ENCODE measurements around the gene TEX36. TPM values are rescaled to one million over a fixed set of nuclear protein-coding genes. Genes with fewer than 3 reads are reported as not detected.
"Not testable (repeated sequence)": the region's sequence is repeated elsewhere in the genome, so short reads cannot be mapped to it uniquely, and the experiment has no call there.

TEX36 gene
- total and polyA plus RNA-seq, 4 experiments from 2014 or later: not detected

DNA sequence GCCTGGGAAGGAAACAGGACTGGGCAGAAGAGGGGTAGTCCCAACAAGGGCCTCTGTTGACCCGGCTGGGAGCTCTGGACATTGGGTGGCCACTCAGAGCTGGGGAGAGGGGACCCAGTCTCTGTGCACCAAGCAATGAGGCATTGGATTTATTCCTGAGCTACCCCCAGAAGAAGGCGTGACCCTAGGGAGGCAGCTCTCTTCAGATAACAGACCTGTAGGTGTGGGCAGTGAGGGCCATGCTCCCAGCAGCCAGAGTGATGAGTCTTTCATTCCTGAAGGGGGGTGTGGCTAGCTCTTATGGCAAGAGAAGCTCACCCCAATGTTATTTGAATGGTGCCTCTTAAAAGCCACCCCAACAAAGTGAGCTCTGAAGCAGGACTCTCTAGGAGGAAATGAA is 20.4 kb downstream of the TEX36 start:
- POLR2A ChIA-PET (ENCODE audit: partially characterized antibody): no interaction called here
- intact Hi-C loops (cut with micrococcal nuclease): no loop called here

DNA sequence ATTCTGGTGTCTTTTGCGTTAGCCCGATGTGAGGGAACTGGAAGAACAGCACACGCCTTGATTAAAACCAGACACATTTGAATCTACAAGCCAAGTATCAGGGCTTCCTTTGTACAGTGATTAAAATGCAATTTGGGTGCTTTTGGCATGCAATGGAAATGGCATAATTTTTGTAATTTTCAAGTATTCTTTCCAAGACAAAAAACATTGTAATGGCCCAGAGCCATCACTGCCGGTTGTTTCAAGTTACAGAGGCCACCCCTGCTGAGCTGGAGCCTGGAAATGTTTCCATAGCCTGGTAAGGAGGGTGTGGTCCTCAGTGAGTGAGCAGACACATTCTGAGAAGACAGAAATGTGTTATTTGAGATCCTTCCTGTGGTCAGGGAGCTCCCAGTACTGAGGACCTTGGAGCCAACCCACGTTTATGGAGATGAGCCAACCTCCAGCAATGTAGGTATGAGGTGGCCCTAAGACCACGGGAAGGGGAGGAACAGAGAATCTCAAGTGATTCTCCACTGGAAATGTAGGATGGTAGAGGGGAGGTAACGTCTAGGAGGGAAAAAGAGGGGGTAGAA is 20.9 kb downstream of the TEX36 start:
- Mint-ChIP-seq H3K36me3 (no peaks in the 10 kb centered on the region), H3K4me1 (no peaks in the 10 kb centered on the region), H3K27ac (no peak overlapping the region), H3K27me3 (peaks cover 5 to 6% of the 10 kb centered on the region in 2 donors), H3K9me3 (peaks cover 0 to 5% (median 0%) of the 10 kb centered on the region in 8 donors), H3K4me3 (no peak overlapping the region)
- peaks cover 4% of the 10 kb centered on the region for H3K27me3 ChIP-seq (ENCODE audit: insufficient read depth, low read length)
- H3K36me3 ChIP-seq (ENCODE audit: insufficient read depth, low read length): no peaks in the 10 kb centered on the region
- CTCF ChIA-PET (ENCODE audit: partially characterized antibody): no interaction called here
- no peaks in the 10 kb centered on the region for H3K4me1 ChIP-seq (ENCODE audit: insufficient read depth, low read length)
- intact Hi-C loops (cut with micrococcal nuclease): no loop called here
- no peaks in the 10 kb centered on the region for H3K9me3 ChIP-seq (ENCODE audit: control insufficient read depth in 1 of 2, low read length in 2 of 2)
- H3K4me3 ChIP-seq (ENCODE audit: low read length in 2 of 2): no peak overlapping the region
- H3K27ac ChIP-seq (ENCODE audit: low read depth, low read length): no peak overlapping the region
- no peak for DNase-seq
- POLR2A ChIA-PET (ENCODE audit: partially characterized antibody): no interaction called here

More for the DNA sequence above, 20.4 kb downstream of the TEX36 start:
- H3K4me1 Mint-ChIP-seq: no peaks in the 10 kb centered on the region
- no peak overlapping the region for H3K4me3 Mint-ChIP-seq
- no peak overlapping the region for H3K27ac ChIP-seq (ENCODE audit: low read depth, low read length)
- H3K27me3 Mint-ChIP-seq: peaks cover 2 to 6% of the 10 kb centered on the region in 2 donors
- DNase-seq: no peak
- H3K27me3 ChIP-seq (ENCODE audit: insufficient read depth, low read length): peaks cover 4% of the 10 kb centered on the region
- H3K9me3 Mint-ChIP-seq: peaks cover 0 to 5% (median 0%) of the 10 kb centered on the region in 8 donors
- no peaks in the 10 kb centered on the region for H3K9me3 ChIP-seq (ENCODE audit: control insufficient read depth in 1 of 2, low read length in 2 of 2)
- no peaks in the 10 kb centered on the region for H3K36me3 Mint-ChIP-seq
- H3K36me3 ChIP-seq (ENCODE audit: insufficient read depth, low read length): no peaks in the 10 kb centered on the region
- no peak overlapping the region for H3K27ac Mint-ChIP-seq
- H3K4me3 ChIP-seq (ENCODE audit: low read length in 2 of 2): no peak overlapping the region
- CTCF ChIA-PET (ENCODE audit: partially characterized antibody): no interaction called here
- H3K4me1 ChIP-seq (ENCODE audit: insufficient read depth, low read length): no peaks in the 10 kb centered on the region

DNA sequence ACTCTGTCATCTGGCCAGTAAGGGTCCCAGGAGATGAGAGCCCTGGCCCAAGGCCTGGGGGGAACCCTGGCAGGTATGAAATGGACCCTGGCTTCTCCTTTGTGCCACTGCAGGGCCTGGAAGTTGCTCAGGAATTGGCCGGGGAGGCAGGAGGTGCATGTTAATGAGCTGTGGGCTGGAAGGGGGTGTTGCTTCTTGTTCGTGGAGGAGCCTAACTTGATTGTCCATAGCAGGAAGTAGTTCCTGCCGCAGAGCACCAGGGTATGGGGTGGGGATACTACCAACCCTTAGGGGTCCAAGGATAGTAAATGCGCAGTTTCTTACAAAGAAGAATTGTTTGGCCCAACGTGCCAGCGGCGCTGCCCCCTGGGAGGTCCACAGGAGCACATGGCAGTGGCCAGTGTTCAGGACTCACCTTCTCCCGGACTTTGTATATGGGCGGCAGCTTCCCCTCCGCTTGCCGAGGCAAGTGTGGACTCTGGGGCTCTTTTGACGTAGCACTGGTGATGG is 21.5 kb downstream of the TEX36 start:
- Mint-ChIP-seq H3K4me1 (no peaks in the 10 kb centered on the region), H3K27ac (no peak overlapping the region), H3K27me3 (peaks cover 5 to 9% of the 10 kb centered on the region in 2 donors), H3K4me3 (no peak overlapping the region), H3K36me3 (no peaks in the 10 kb centered on the region), H3K9me3 (peaks cover 0 to 5% (median 0%) of the 10 kb centered on the region in 8 donors)
- ChIA-PET CTCF (ENCODE audit: partially characterized antibody) (no interaction called here), POLR2A (ENCODE audit: partially characterized antibody) (no interaction called here)
- H3K27ac ChIP-seq (ENCODE audit: low read depth, low read length): no peak overlapping the region
- peaks cover 4% of the 10 kb centered on the region for H3K27me3 ChIP-seq (ENCODE audit: insufficient read depth, low read length)
- no peaks in the 10 kb centered on the region for H3K9me3 ChIP-seq (ENCODE audit: control insufficient read depth in 1 of 2, low read length in 2 of 2)
- intact Hi-C loops (cut with micrococcal nuclease): no loop called here
- no peak overlapping the region for H3K4me3 ChIP-seq (ENCODE audit: low read length in 2 of 2)
- DNase-seq: no peak
- H3K36me3 ChIP-seq (ENCODE audit: insufficient read depth, low read length): no peaks in the 10 kb centered on the region
- no peaks in the 10 kb centered on the region for H3K4me1 ChIP-seq (ENCODE audit: insufficient read depth, low read length)

DNA sequence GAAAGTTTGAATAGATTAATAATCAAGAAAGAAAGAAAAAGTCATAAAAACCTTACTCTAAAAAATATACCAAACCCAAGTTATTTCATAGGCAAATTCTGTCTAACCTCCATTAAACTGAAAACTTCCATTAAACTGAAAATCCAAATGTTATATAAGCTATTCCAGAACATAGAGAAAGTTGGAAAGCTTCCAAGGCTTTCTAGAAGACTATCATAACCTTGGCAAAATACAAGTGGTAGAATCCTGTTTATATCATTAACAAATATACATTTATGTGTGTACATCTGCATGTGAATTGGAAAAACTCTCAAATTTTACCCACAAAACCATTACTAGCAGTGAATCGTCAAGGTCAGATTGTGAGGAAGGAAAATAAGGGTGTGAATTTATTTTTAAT is 23.9 kb downstream of the TEX36 start:
- Histone ChIP-seq H3K36me3 (ENCODE audit: insufficient read depth, low read length) (no peaks in the 10 kb centered on the region), H3K27me3 (ENCODE audit: insufficient read depth, low read length) (no peaks in the 10 kb centered on the region), H3K4me1 (ENCODE audit: insufficient read depth, low read length) (no peaks in the 10 kb centered on the region), H3K9me3 (ENCODE audit: control insufficient read depth in 1 of 2, low read length in 2 of 2) (no peaks in the 10 kb centered on the region), H3K27ac (ENCODE audit: low read depth, low read length) (no peak overlapping the region), H3K4me3 (ENCODE audit: low read length in 2 of 2) (no peak overlapping the region)
- intact Hi-C loops (cut with micrococcal nuclease): no loop called here
- H3K36me3 Mint-ChIP-seq: no peaks in the 10 kb centered on the region
- H3K4me3 Mint-ChIP-seq: no peak overlapping the region
- H3K4me1 Mint-ChIP-seq: no peaks in the 10 kb centered on the region
- ChIA-PET POLR2A (ENCODE audit: partially characterized antibody) (no interaction called here), CTCF (ENCODE audit: partially characterized antibody) (no interaction called here)
- no peak for DNase-seq
- peaks cover 5% of the 10 kb centered on the region in 2 donors for H3K27me3 Mint-ChIP-seq
- peaks cover 0 to 2% (median 0%) of the 10 kb centered on the region in 8 donors for H3K9me3 Mint-ChIP-seq
- no peak overlapping the region for H3K27ac Mint-ChIP-seq

DNA sequence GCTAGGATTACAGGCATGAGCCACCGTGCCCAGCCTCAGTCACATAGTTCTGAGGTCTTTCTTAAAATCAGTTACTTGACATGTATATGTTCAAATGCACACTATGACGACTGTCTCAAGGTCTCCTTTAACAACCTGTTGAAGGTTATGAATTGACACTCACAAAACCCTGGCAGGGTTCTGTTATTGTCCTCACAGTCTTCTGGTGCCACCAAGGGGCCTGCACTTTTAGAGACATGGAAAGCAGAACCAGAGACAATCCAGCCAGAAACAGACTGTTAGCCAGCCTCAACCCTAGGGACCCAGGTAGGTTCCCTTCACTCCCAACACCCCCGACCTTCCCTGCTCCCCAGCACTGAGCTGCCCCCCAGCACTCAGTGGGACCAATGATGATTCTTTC is 26.4 kb downstream of the TEX36 start:
- Histone ChIP-seq H3K27ac (ENCODE audit: low read depth, low read length) (no peak overlapping the region), H3K4me3 (ENCODE audit: low read length in 2 of 2) (no peak overlapping the region), H3K36me3 (ENCODE audit: insufficient read depth, low read length) (no peaks in the 10 kb centered on the region), H3K27me3 (ENCODE audit: insufficient read depth, low read length) (no peaks in the 10 kb centered on the region), H3K9me3 (ENCODE audit: control insufficient read depth in 1 of 2, low read length in 2 of 2) (no peaks in the 10 kb centered on the region), H3K4me1 (ENCODE audit: insufficient read depth, low read length) (no peaks in the 10 kb centered on the region)
- intact Hi-C loops (cut with micrococcal nuclease): no loop called here
- Mint-ChIP-seq H3K9me3 (peaks cover 0 to 2% (median 0%) of the 10 kb centered on the region in 8 donors), H3K4me1 (no peaks in the 10 kb centered on the region), H3K27me3 (peaks cover 5% of the 10 kb centered on the region in 2 donors), H3K4me3 (no peak overlapping the region), H3K27ac (no peak overlapping the region), H3K36me3 (no peaks in the 10 kb centered on the region)
- ChIA-PET POLR2A (ENCODE audit: partially characterized antibody) (no interaction called here), CTCF (ENCODE audit: partially characterized antibody) (no interaction called here)
- DNase-seq: no peak

- DNase-seq; H3K4me3 ChIP-seq (ENCODE audit: low read length in 2 of 2); intact Hi-C loops (cut with micrococcal nuclease); H3K27ac ChIP-seq (ENCODE audit: low read depth, low read length); H3K27me3 Mint-ChIP-seq; H3K27ac Mint-ChIP-seq; H3K4me1 Mint-ChIP-seq; H3K4me1 ChIP-seq (ENCODE audit: insufficient read depth, low read length); H3K9me3 ChIP-seq (ENCODE audit: control insufficient read depth in 1 of 2, low read length in 2 of 2); H3K27me3 ChIP-seq (ENCODE audit: insufficient read depth, low read length); H3K36me3 ChIP-seq (ENCODE audit: insufficient read depth, low read length); H3K4me3 Mint-ChIP-seq; POLR2A ChIA-PET (ENCODE audit: partially characterized antibody); CTCF ChIA-PET (ENCODE audit: partially characterized antibody); H3K36me3 Mint-ChIP-seq: not testable (repeated sequence)
- peaks cover 0 to 11% (median 4%) of the 10 kb centered on the region in 8 donors for H3K9me3 Mint-ChIP-seq
Measured at GRCh38 chr10:125653113-125653512, 29.9 kb downstream of the TEX36 start.

GRCh38 chr10:125646311-125646710 is 36.7 kb downstream of the TEX36 start:
- Mint-ChIP-seq H3K4me3 (no peak overlapping the region), H3K4me1 (no peaks in the 10 kb centered on the region), H3K9me3 (peaks cover 0 to 20% (median 8%) of the 10 kb centered on the region in 8 donors), H3K36me3 (peaks cover 0 to 1% of the 10 kb centered on the region in 2 donors), H3K27me3 (peaks cover 9 to 11% of the 10 kb centered on the region in 2 donors), H3K27ac (no peak overlapping the region)
- Histone ChIP-seq H3K27ac (ENCODE audit: low read depth, low read length) (no peak overlapping the region), H3K27me3 (ENCODE audit: insufficient read depth, low read length) (no peaks in the 10 kb centered on the region), H3K36me3 (ENCODE audit: insufficient read depth, low read length) (no peaks in the 10 kb centered on the region), H3K4me3 (ENCODE audit: low read length in 2 of 2) (no peak overlapping the region), H3K9me3 (ENCODE audit: control insufficient read depth in 1 of 2, low read length in 2 of 2) (no peaks in the 10 kb centered on the region), H3K4me1 (ENCODE audit: insufficient read depth, low read length) (no peaks in the 10 kb centered on the region)
- CTCF ChIA-PET (ENCODE audit: partially characterized antibody): no interaction called here
- DNase-seq: no peak
- intact Hi-C loops (cut with micrococcal nuclease): no loop called here
- POLR2A ChIA-PET (ENCODE audit: partially characterized antibody): no interaction called here

GRCh38 chr10:125641398-125641797 is 41.6 kb downstream of the TEX36 start:
- no peaks in the 10 kb centered on the region for H3K4me1 ChIP-seq (ENCODE audit: insufficient read depth, low read length)
- intact Hi-C loops (cut with micrococcal nuclease): no loop called here
- ChIA-PET CTCF (ENCODE audit: partially characterized antibody) (no interaction called here), POLR2A (ENCODE audit: partially characterized antibody) (no interaction called here)
- H3K27ac Mint-ChIP-seq: no peak overlapping the region
- H3K27ac ChIP-seq (ENCODE audit: low read depth, low read length): no peak overlapping the region
- peaks cover 13 to 17% of the 10 kb centered on the region in 2 donors for H3K27me3 Mint-ChIP-seq
- no peaks in the 10 kb centered on the region for H3K36me3 ChIP-seq (ENCODE audit: insufficient read depth, low read length)
- no peak for DNase-seq
- H3K9me3 ChIP-seq (ENCODE audit: control insufficient read depth in 1 of 2, low read length in 2 of 2): no peaks in the 10 kb centered on the region
- no peaks in the 10 kb centered on the region for H3K4me1 Mint-ChIP-seq
- no peak overlapping the region for H3K4me3 Mint-ChIP-seq
- H3K36me3 Mint-ChIP-seq: no peaks in the 10 kb centered on the region
- H3K4me3 ChIP-seq (ENCODE audit: low read length in 2 of 2): no peak overlapping the region
- no peaks in the 10 kb centered on the region for H3K27me3 ChIP-seq (ENCODE audit: insufficient read depth, low read length)
- peaks cover 0 to 3% (median 2%) of the 10 kb centered on the region in 8 donors for H3K9me3 Mint-ChIP-seq

All from CD4-positive, alpha-beta memory T cell (primary cell).